H1 (cell line): ENCODE data around the gene CYSRT1. TPM values are rescaled to one million over a fixed set of nuclear protein-coding genes. Genes with fewer than 3 reads are reported as not detected.

Source experiments
- CBX8 ChIP-seq: fragments of 300-800, 300-1000 bp; sonication (generic); IDR thresholded peaks from 2 replicates; pipeline ENCODE4 v1.7.1; 2016; ENCODE audit warnings: low read depth, low read length, borderline replicate concordance
- EP300 ChIP-seq, 2 experiments: IDR thresholded peaks; 1 replicate in 1 of 2; 2 replicates in 1 of 2; pipeline ENCODE4 v1.6.1; 2011 to 2012; ENCODE audit warnings: low read depth in 2 of 2, low read length in 2 of 2, mild to moderate bottlenecking in 2 of 2, borderline replicate concordance in 1 of 2, inconsistent platforms in 1 of 2, moderate library complexity in 1 of 2
- EZH2 ChIP-seq: fragments of 200-600 bp; sonication (generic); IDR thresholded peaks from 2 replicates; pipeline ENCODE4 v1.7.1; 2012; ENCODE audit warnings: low read depth, mild to moderate bottlenecking, moderate library complexity, low read length, inconsistent platforms; ENCODE audit not compliant: severe bottlenecking
- FOSL1 ChIP-seq: IDR thresholded peaks from 2 replicates; pipeline ENCODE4 v1.6.1; 2011; ENCODE audit warnings: mild to moderate bottlenecking, low read depth, low read length, moderate library complexity; ENCODE audit not compliant: insufficient read depth
- GTF2F1 ChIP-seq: IDR thresholded peaks from 2 replicates; pipeline ENCODE4 v1.6.1; 2012; ENCODE audit warnings: low read depth, low read length, improper control_type of control experiment, borderline replicate concordance
- NRF1 ChIP-seq: IDR thresholded peaks from 2 replicates; pipeline ENCODE4 v1.6.1; 2011; ENCODE audit warnings: mild to moderate bottlenecking, low read depth, low read length, improper control_type of control experiment
- POLR2A ChIP-seq, 2 experiments: IDR thresholded peaks; 1 replicate in 1 of 2; 2 replicates in 1 of 2; pipeline ENCODE4 v1.6.1; 2011; ENCODE audit warnings: low read depth in 2 of 2, low read length in 2 of 2, mild to moderate bottlenecking in 2 of 2; ENCODE audit errors: control extremely low read depth in 1 of 2
- POLR2AphosphoS5 ChIP-seq: IDR thresholded peaks from 2 replicates; pipeline ENCODE4 v1.6.1; 2011; ENCODE audit warnings: low read depth, low read length
- RBBP5 ChIP-seq: IDR thresholded peaks from 2 replicates; pipeline ENCODE4 v1.7.1; 2012; ENCODE audit warnings: low read depth, mild to moderate bottlenecking, inconsistent platforms, low read length, moderate library complexity, borderline replicate concordance
- SIN3A ChIP-seq, 2 experiments: IDR thresholded peaks in 1 of 2; conservative IDR thresholded peaks in 1 of 2; 2 replicates each; pipeline ENCODE4 v1.6.1; 2011 to 2012; ENCODE audit warnings: low read length in 2 of 2, improper control_type of control experiment in 1 of 2, low read depth in 1 of 2, mild to moderate bottlenecking in 1 of 2
- TAF1 ChIP-seq: IDR thresholded peaks from 2 replicates; pipeline ENCODE4 v1.6.1; 2011; ENCODE audit warnings: mild to moderate bottlenecking, low read depth, low read length
- TAF7 ChIP-seq: optimal IDR thresholded peaks from 2 replicates; pipeline ENCODE3; 2011; ENCODE audit warnings: low read depth, mild to moderate bottlenecking, inconsistent platforms, low read length, moderate library complexity, borderline replicate concordance
- TBP ChIP-seq: IDR thresholded peaks from 2 replicates; pipeline ENCODE4 v1.6.1; 2011; ENCODE audit warnings: low read depth, low read length, improper control_type of control experiment
- ZNF274 ChIP-seq: IDR thresholded peaks from 2 replicates; pipeline ENCODE4 v1.7.0; 2012; ENCODE audit warnings: low read length, borderline replicate concordance; ENCODE audit errors: extremely low read depth
- polyA plus RNA-seq, 7 experiments: library from polyadenylated mRNA; depleted of rRNA in 3 of 7; stranded (reverse) in 5 of 7; unstranded in 2 of 7; fragments of >200 nt in 5 of 7; fragments of 200-250 nt in 2 of 7; gene quantifications; 1 replicate in 5 of 7; 2 replicates in 1 of 7; 4 replicates in 1 of 7; pipeline versions ENCODE4 v1.2.1 to v1.2.3, GENCODE V29; 2011 to 2013; ENCODE audit warnings: missing spikeins in 2 of 7, mixed read lengths in 2 of 7
- total RNA-seq: library from RNA; stranded (reverse); fragmentation: NEBNext Ultra II Directional; extraction: Animal tissue kit (Norgen Biotek cat#: 25700); gene quantifications from 2 replicates; pipeline ENCODE4 v1.2.1, GENCODE V29; 2021
- TF ChIP-seq, protein P1 (sequence below): IDR thresholded peaks from 2 replicates; pipeline ENCODE4 v1.6.1; 2012; ENCODE audit warnings: inconsistent platforms
- TF ChIP-seq, protein P2 (sequence below), 3 experiments: IDR thresholded peaks; 1 replicate in 2 of 3; 2 replicates in 1 of 3; pipeline versions ENCODE4 v1.5.1 to v1.6.1; 2011; ENCODE audit warnings: low read length in 3 of 3, mild to moderate bottlenecking in 3 of 3, inconsistent platforms in 2 of 3, low read depth in 1 of 3, moderate library complexity in 1 of 3; ENCODE audit not compliant: insufficient read depth in 1 of 3; ENCODE audit errors: control extremely low read depth in 1 of 3

The CYSRT1 gene
- total and polyA plus RNA-seq, 2 of the 8 experiments (the other 6 are each of a cell fraction or from before 2014, with no cell fraction given) = 1.0 to 6.5 TPM

DNA sequence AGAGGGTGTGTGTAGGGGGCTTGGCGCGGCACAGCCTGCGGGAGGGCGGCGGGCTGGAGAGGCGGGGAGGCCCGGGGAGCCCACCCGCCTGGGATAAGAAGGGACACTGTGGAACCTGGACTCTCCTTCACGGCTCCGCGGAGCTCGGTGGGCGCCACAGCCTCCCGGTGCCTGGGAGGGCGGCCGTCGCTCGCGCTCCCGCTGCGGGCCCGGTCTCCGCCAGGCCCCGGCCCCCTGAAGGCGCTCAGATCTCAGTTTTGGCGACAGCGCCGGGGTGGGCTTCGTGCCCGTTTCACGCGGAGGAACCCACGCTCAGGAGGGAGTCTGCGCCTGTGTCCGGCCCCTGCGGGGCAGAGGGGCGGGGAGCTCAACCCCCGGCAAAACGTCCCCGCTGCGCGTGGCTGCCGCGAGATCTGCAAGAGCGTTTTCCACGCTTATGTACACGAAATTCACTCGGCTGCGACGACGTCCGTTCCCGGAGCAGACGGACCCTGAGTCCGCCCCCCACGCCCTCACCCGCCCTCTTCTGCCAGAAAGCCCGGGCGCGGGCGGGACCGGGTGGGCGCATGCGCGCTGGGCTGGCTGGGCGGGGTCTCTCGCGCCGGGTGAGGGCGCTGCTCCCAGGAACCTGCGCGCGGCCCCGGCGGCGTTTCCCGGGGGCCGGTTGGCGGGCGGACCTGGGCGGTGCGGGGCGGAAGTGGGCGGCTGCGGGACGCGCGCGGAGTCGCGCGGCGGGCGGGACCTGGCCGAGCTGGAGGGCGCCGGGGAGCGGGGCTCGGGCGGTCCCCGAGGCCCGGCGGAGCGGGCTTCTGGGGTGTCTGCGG is 29.9 kb downstream of the CYSRT1 start, which contains the start of gene NELFB (continued):
- TF ChIP-seq, protein P1, sequence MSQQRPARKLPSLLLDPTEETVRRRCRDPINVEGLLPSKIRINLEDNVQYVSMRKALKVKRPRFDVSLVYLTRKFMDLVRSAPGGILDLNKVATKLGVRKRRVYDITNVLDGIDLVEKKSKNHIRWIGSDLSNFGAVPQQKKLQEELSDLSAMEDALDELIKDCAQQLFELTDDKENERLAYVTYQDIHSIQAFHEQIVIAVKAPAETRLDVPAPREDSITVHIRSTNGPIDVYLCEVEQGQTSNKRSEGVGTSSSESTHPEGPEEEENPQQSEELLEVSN = 0 out of 2 replicates have a peak, but pooled peaks have one; percentile 7
- TF ChIP-seq FOSL1 = no peak
- TF ChIP-seq RBBP5 = peak; percentile 32; the same call in 1 of the 2 replicates
- TF ChIP-seq NRF1 = peak; percentile 52
- no peak for TF ChIP-seq EZH2
- no peak for TF ChIP-seq CBX8
- peak; percentile 86 for TF ChIP-seq TAF1
- TF ChIP-seq POLR2A (IDR thresholded peaks at IDR 0.05; ENCODE audit: control extremely low read depth in 1 of 2, low read depth in 2 of 2, low read length in 2 of 2) = peak in 1 of 2 experiments; percentile 43; a peak in 1 of 3 replicates
- peak; percentile 53 for TF ChIP-seq TAF7
- 0 out of 2 replicates have a peak, but pooled peaks have one; percentile 30 for TF ChIP-seq POLR2AphosphoS5
- TF ChIP-seq ZNF274 = no peak
- peak in 1 of 2 experiments; percentile 87; a peak in 1 of 4 replicates for TF ChIP-seq SIN3A (conservative IDR thresholded peaks at IDR 0.05 in 1 of 2, IDR thresholded peaks at IDR 0.05 in 1 of 2; ENCODE audit: low read depth in 1 of 2, low read length in 2 of 2)
- TF ChIP-seq TBP = peak; percentile 38; the same call in 1 of the 2 replicates
- no peak for TF ChIP-seq EP300 (IDR thresholded peaks at IDR 0.05; ENCODE audit: borderline replicate concordance in 1 of 2, low read depth in 2 of 2, low read length in 2 of 2)
- TF ChIP-seq, protein P2, sequence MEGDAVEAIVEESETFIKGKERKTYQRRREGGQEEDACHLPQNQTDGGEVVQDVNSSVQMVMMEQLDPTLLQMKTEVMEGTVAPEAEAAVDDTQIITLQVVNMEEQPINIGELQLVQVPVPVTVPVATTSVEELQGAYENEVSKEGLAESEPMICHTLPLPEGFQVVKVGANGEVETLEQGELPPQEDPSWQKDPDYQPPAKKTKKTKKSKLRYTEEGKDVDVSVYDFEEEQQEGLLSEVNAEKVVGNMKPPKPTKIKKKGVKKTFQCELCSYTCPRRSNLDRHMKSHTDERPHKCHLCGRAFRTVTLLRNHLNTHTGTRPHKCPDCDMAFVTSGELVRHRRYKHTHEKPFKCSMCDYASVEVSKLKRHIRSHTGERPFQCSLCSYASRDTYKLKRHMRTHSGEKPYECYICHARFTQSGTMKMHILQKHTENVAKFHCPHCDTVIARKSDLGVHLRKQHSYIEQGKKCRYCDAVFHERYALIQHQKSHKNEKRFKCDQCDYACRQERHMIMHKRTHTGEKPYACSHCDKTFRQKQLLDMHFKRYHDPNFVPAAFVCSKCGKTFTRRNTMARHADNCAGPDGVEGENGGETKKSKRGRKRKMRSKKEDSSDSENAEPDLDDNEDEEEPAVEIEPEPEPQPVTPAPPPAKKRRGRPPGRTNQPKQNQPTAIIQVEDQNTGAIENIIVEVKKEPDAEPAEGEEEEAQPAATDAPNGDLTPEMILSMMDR (IDR thresholded peaks at IDR 0.05; ENCODE audit: control extremely low read depth in 1 of 3, insufficient read depth in 1 of 3, low read depth in 1 of 3, low read length in 3 of 3) = peak in 1 of 3 experiments; percentile 2; a peak in 1 of 4 replicates
- no peak for TF ChIP-seq GTF2F1
